ENCODE data around the gene UNC119. TPM values are rescaled to one million over a fixed set of nuclear protein-coding genes. Genes with fewer than 3 reads are reported as not detected.

Gene UNC119
- polyA plus RNA-seq, 3 donors, result 53.8 to 63.2 (median 59.6) TPM

DNA sequence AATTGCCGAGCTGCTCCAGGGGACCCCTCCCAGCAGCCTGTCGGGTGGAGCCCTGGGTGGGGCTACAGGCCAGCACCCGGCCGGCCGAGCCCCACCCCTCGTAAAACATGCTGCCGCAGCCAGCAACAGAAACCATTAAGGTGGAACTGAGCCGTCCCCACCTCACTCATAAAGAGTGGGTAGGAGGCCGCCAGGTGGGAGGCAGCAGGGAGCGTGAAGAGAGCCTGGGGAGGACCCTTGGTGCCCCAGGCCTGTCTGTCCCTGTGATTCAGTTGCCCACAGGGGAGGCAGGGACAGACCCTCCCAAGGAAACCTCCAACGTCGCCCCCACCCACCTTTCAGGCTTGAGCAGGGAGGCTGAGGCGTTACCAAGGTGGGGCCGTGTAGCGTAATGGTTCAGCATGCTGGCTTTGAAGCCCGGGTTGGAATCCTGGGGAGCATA is 37.8 kb downstream of the UNC119 start:
- no peak for DNase-seq (ENCODE audit: extremely low read depth in 1 of 11, low read depth in 9 of 11, low spot score in 4 of 11)

DNA sequence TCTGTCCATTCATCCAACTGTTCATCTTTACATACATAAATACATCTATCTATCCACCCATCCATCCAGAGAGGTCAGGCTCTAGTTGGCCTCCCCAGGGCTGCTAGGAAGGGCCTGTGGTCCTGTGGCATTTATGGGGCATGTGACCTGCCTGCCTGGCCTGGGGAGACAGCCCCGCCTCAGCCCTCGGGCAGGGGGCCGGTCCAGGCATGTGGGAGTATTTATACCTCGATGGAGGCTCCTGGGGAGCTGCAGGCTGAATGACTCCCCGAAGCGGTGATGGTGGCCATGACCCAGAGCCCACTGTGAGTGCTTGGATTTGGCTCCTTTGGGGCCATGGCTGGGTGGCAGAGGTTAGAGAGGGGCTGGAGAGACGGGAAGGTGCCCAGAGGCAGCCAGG is 38.9 kb downstream of the UNC119 start:
- no peak for DNase-seq (ENCODE audit: extremely low read depth in 1 of 11, low read depth in 9 of 11, low spot score in 4 of 11)

DNA sequence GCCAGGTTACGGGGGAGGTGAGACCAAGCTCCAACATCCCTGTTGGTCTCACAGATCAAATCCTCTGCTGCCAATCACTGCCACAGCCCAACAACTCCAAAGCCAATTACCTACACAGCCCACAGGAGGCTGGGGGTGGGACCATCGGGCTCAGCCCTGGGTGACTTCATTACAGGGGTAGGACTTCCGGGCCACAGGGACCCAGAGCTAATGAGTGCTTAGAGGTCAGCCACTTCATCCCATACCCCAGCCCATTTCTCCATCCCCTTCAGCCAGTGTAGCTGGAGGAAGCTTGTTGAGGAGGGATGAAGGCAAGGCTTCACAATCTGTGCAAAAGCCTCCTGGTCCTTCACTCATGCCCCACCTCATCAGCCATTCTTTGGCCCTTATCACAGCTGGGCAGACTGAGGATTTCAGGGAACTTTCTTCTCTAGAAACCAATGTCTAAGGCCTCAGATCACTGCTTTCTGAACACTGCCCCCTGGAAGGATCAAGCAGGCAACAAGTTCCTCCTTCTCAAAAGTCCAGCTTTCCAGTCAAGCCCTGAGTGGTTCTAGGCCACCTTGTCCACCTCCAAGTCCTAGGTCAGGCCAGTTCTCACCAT is 40.5 kb downstream of the UNC119 start:
- no peak for DNase-seq (ENCODE audit: extremely low read depth in 1 of 11, low read depth in 9 of 11, low spot score in 4 of 11)

DNA sequence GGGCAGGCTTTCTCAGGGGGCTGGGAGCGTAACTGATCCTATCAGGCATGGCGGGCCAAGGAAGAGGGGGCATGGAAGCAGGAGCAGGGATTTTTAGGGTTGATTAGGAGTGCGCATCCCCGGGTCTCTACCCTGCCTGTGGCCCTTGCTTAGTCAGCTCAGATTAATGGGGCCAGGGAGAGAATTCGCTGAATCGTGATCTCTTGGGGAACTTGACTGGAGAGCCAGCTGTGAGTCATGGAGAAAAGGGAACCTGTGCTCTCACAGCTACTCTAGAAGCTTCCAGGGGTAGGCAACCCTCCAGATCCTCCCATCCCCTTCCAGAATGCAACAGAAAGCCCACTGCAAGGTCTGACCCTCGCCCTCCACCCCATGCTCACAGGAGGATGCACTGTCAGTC is 42.6 kb downstream of the UNC119 start:
- DNase-seq (ENCODE audit: extremely low read depth in 1 of 11, low read depth in 9 of 11, low spot score in 4 of 11), result no peak

DNA sequence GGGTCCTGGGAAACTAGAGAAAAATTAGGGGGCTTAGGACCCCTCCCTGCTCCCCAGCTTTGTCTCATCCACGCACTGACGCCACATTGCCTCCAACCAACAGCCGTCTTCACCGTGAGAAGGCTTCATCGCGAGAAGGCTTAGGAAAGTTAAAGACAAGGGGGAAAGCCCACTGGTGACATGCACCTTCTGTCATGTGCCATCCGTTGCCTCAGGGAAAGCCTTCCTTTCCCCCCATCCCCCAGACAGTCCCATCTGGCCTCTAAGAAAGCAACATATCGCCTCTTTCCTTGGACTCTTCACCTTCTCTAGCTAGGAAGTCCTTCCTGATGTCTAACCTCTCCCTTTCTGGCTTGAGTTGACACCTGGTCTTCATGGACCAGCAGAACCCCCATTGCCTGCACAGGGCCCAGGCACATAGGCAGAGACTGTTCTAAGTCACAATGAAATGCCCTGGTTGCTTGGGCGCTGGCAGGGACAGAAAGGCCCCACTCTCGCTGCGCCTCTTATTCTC is 44.2 kb downstream of the UNC119 start:
- DNase-seq (ENCODE audit: extremely low read depth in 1 of 11, low read depth in 9 of 11, low spot score in 4 of 11), result no peak

DNA sequence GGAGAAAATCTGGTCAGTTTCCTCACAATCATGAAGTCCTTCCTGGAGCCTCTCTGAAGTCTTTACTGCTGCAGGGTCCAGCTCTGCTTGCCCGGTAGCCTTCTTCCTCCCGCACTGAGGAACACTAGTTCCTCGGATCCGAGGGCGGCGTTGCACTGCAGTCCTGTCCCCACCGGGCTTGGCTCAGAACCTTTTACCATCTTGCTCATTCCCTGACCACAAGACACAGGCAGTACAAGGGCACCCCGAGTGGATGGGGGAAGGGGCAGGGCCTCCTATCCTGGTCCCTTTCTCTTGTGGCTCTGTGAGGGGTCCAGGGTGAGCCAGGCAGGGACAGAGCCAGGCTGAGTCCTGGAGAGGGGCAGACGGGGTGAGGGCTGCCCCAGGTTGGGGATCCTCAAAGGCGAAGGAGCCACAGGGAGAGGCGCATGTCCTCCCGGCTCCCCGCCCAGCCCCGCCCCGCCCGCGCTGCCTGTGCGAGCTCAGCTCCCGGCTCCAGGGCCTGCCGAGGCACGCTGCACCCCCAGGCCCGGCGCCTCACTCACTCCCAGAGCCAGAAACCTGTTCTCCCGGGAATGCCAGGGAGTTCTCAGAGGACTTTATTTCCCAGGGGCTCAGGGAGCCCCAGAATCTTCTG is 44.7 kb downstream of the UNC119 start:
- no peak for DNase-seq (ENCODE audit: extremely low read depth in 1 of 11, low read depth in 9 of 11, low spot score in 4 of 11)

DNA sequence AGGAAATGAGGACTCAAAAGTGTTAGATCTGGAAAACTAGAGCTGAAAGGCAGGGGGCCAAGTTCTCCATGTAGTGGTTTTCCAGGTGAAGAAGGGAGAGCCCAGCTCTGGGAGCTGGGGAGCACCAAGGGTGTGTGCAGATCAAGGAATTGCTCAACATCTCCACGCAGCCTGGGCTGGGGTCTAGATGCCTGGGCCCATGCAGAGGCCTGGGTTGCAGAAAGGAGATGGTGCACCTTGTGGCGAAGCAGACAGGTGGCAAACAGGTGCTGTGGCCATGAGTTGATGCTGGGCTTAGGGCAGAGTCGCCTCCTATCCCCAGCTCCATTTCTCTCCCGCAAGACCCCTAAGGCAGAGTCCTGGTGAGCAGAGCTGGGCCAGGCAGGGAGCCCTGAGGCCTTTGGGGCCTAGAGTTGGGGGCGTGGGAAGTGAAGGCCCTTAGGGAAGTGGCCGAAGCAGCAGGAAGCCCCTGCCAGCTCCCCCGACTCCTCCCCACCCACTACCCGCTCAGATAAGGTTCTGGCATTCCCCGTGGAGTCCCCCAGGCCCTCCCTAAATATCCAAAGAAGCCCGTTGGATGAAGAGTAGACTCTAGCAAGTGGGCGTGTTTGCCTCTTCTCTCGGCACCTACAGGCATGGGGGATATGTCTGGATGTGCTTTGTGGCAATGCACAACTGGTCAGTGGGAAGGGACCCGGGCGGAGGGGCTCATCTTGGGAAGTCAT is 45.5 kb downstream of the UNC119 start:
- DNase-seq (ENCODE audit: extremely low read depth in 1 of 11, low read depth in 9 of 11, low spot score in 4 of 11), result no peak

DNA sequence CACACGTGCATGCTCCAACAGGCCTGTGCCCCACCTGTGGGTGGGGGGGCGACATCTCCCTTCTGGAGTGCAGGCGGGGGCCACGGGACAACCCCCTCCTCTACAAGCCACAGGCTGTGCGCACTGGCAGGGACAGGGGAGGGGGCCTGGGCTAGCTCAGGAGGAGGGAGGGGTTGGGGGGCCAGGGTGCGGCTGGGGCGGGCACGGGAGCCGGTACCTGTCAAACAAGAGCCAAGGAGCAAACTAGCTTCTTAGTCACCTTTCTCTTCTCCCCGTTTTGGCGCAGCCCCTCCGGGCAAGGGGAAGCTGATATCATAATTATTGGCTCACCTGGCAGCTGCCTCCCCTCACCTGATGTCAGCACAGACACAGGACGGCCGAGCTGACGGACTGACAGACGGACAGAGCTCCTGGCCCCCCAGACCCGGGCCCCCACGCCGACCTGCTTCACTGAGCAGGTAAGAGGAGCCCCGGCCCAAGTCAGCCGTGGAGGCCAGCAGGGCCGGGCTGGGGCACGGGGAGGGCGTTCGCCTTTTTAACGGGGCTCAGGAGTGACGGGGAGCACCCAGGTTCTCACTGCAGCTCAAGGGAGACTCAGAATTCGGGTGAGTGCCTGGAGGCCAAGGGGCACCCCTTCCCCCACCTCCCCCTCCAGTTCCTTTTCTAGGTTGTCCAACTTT is 46.3 kb downstream of the UNC119 start, which contains the start of gene FOXN1:
Gene FOXN1 (plus strand): TSS at position 363 of the 680 bp plus-strand sequence. CDS start 17,622 bp downstream, outside the sequence.
- no peak for DNase-seq (ENCODE audit: extremely low read depth in 1 of 11, low read depth in 9 of 11, low spot score in 4 of 11)

DNA sequence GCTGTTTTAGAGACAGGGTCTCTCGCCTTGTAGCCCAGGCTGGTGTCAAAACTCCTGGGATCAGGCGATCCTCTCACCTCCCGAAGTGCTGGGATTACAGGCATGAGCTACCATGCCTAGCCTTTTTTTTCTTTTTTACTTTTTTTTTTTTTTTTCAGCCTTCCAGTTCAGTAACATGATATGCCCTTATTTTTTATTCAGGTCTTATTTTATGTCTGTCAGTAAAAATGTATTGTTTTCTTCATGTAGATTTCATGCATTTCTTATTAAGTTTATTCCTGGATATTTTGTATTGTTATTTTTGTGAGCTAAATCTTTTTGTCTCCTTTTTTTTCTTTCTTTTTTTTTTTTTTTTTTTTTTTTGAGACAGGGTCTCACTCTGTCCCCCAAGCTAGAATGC is 49.0 kb downstream of the UNC119 start:
- no peak for DNase-seq (ENCODE audit: extremely low read depth in 1 of 11, low read depth in 9 of 11, low spot score in 4 of 11)

DNA sequence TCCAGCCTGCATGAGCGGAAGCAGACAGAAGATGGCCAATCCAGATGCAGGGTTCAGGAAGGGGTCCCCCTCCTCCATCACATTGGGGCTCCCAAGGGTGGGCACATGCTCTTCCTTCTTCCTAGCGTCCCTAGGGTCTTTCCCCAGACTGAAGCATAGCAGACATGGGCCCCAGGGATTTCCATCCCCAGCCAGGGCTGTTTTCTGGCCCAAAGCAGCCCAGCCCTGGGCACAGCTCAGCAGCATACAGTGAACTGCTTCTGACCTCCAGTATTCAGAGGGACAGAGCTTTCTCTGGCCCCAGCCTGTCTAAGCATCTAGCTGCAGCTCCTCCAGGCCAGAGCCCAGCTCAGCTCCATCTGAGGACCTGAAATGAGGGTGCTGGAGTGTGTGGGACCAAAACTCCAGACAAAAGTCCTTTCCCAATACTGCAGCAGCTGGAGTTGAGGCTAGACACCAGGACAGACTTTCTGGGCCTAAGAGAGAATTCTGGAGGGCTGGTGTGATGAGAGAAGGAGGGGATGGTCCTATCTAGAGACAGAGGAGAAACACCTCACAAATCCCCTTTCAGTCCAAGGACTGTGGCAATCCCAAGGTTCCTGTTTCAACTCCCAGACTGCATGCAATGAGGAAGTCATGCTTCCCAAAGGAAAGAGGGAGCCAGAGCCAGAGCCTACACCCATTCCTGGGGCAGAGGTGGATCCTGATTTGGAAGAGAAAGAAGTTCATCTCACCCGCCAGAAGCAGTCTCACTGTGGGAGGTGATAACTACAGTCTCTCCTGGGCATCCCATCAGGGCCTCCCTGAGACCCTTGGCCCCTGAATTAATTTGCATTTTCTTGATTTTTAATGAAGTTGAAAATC is 50.8 kb downstream of the UNC119 start:
- DNase-seq (ENCODE audit: extremely low read depth in 1 of 11, low read depth in 9 of 11, low spot score in 4 of 11), result no peak

DNA sequence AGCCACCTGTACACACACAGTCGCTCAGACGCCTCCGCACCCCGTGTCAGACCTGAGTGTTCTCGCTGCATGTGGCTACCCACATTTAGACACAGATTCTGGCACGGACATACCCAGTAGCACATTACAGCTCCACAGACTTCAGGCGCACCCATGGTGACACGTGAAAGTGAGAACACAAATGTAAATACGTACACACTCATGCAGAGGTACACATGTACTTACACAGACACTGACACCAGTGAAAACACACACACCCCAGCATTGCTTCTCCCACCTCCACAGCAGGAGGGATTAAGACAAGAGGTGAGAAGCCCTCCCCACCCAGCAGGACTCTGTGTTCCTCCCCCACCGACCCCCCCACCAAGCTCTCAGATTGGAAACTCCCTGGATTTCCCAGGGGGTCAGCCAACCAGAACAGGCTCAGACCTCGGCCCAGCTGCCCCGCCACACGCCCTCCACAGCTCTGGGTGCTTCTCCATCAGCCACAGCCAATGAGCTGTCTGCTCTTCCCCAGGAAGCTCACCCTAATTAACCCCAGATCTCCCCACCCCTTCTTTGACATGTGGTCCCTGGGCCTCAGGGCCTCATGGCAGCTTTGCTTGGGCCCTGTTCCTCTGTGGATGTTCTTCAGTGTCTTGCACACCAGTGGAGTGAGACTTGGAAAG is 51.6 kb downstream of the UNC119 start:
- DNase-seq (ENCODE audit: extremely low read depth in 1 of 11, low read depth in 9 of 11, low spot score in 4 of 11), result no peak

DNA sequence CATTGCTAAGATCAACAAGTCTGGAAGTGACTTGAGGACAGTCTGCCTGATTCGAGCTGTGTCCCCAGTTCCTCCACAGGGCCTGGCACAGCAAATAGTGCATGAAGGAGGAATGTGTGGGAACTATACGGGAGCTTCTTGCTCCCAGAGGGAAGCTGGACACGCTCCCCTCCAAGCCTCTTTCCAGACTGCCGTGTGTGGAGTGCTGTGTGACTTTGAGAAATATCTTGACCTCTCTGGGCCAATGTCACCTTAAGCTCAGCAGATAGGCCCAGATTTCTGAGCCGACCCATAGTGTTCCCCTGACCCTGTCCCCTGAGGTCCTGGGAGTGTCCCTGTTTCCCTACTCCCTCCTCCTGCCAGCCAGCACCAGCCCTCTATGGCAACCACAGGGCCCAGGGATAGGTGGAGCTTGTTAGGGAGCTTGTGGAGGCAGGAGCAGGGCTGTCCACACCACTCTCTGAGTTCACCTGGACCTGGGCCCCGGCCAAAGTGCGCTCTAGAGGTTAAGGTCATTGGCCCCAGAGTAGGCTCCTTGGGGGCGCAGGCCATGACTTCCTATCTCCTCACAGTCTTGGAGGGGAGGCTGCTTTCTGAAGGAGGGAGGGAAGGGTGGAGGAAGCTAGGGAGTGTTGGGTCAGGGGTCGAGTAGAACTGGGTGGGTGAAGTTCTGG is 52.6 kb downstream of the UNC119 start:
- no peak for DNase-seq (ENCODE audit: extremely low read depth in 1 of 11, low read depth in 9 of 11, low spot score in 4 of 11)

DNA sequence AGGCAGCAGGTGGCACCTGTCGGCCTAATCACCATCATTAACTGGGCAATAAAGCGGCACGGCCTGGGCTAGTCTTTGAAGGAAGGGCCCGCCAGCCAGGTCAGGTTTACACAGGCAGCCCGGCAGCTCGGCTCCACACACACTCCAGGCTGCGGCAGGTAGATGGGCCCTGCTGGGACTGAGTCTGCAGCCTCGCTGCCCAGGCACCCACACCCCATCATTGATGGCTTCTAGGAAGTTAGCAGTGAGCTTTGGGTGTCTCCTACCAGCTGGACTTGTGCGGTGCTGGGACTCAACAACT is 53.1 kb downstream of the UNC119 start:
- DNase-seq (ENCODE audit: extremely low read depth in 1 of 11, low read depth in 9 of 11, low spot score in 4 of 11), result no peak

DNA sequence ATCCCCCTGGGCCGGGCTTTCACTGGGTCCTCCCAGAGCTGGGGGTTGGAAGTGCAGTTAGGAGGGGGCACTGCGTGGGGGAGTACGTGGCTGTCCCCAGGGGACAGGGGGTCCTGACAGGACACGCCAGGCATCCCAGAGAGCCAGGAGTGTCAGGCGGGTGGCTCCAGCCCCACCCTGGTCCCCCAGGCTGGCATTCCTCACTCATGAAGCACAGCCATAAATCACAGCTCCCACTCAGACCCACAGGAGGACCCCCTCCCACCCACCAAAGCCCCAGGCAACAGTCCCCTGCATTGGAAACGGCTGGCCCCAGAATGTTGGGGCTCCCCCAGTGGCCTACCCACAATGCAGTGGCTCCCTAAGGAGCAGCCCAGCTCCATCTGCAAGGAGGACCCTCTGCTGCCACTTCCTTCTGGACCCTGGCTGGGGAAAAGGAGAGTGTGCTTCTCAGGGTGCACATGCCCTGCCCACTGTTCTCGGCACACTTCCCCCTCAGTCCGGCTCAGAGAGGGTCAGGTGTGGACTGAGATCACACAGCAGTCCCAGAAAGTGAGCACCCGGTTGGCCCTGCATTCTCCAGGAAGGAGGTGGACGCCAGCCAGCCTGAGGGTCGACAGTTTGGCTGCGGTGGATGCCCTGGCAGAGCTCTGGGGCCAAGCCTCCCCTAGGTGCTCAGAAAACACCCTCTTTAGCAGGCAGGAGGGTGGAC is 53.6 kb downstream of the UNC119 start:
- no peak for DNase-seq (ENCODE audit: extremely low read depth in 1 of 11, low read depth in 9 of 11, low spot score in 4 of 11)

DNA sequence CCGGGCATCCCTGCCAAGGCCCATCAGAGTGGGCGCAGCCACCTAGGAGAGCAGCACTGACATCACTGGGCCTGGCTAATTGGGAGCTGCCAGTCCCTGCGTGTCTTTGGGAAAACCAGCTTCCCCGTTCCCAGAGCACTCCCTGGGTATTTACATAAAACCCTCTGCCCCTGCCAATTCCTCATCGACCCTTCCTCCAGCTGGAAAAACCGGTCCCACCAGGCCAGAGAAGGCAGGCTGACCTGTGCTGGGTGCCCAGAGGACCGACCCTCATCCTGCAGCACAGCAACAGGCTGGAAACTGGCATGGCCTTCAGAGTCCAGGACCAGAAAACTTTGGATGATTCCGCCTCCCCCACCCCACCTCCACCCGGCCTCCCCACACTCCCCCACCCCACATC is 54.5 kb downstream of the UNC119 start:
- no peak for DNase-seq (ENCODE audit: extremely low read depth in 1 of 11, low read depth in 9 of 11, low spot score in 4 of 11)
